Measurements from ENCODE around the gene NNAT. TPM values are rescaled to one million over a fixed set of nuclear protein-coding genes. Genes with fewer than 3 reads are reported as not detected.

Gene NNAT
- total RNA-seq, 1 donor from 2014 or later: 367 TPM

DNA sequence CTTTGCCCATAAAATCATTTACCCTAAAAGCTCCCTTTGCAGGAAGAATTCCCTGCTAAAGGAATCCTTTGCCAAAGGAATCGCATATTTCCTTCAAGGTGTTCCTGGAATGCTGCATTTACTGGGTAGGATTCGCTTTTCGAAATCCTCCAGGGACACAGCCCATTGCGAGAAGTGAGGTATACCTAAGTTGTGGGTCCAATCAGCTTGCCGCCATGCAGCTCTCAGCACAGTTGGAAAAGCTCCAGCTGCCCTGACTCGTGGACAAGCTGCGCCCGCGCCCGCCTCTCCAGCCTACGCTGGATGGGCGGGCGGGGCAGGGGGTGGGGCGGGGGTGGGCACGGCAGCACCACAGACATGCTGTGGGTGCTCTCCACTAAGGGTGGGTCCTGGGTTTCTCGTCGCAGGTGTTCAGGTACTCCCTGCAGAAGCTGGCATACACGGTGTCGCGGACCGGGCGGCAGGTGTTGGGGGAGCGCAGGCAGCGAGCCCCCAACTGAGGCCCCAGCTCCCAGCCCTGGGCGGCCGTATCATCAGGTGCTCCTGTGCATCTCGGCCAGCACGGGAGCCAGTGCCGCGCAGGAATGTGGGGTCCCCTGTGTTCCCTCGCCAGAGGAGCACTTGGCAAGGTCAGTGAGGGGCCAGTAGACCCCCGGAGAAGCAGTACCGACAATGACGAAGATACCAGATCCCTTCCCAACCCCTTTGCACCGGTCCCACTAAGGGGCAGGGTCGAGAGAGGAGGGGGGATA, 1.4 kb downstream of the NNAT start:
- DNase-seq (ENCODE audit: low spot score in 2 of 2) (no peak), FAIRE-seq (no peak)

DNA sequence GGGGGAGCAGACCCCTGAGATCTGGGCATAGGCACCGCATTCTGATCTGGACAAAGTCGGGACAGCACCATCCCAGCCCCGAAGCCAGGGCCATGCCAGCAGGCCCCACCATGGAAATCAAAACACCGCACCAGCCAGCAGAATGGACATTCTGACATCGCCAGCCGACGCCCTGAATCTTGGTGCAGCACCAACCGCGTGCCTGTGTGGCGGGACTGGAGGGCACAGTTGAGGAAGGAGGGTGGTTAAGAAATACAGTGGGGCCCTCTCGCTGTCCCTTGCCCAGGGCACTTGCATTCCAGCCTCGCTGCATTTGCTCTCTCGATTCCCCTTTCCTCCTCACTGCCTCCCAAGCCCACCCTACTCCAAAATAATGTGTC, 2.0 kb downstream of the NNAT start:
- FAIRE-seq (no peak), DNase-seq (ENCODE audit: low spot score in 2 of 2) (no peak)

DNA sequence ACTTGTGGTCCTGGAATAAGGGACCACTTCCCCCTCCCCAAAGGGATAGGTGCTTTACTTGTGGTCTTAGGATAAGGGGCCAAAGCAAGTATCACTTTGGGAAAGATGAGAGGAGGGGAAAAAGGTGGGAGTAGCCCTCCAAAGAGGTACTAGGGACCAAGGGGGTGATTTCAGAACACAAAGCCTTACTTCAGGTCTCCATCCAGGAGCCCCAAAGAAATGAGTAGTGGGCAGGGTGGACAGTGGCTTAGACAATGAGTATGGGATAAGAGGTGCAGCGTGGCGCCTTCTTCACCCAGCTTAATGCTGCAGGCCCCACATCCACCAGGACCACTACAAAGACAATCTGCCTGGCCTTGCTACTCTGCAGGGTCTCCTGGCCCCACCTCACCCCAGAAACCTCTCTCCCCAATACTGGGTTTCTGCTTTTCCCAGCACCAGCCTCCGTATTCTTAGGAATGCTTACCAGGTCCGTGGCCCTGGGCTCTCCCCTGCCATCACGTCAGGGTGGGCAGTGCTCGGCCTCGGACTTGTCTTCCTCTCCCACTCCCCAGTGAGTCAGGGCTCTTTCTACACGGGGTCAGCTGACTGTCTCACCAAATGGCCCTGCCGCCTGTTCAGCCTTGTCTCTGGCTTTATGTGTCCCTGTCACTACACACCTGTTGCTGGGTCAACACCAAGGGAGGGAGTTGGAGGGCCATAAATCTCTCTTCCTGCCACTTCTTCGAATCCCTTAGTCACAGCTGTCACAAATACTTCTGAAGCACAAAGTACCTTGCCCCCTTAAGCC, 3.1 kb downstream of the NNAT start:
- no peak for DNase-seq (ENCODE audit: low spot score in 2 of 2)
- no peak for FAIRE-seq

- DNase-seq (ENCODE audit: low spot score in 2 of 2) (no peak), FAIRE-seq (no peak)
Measured at GRCh38 chr20:37524859-37525708, 4.0 kb downstream of the NNAT start.

DNA sequence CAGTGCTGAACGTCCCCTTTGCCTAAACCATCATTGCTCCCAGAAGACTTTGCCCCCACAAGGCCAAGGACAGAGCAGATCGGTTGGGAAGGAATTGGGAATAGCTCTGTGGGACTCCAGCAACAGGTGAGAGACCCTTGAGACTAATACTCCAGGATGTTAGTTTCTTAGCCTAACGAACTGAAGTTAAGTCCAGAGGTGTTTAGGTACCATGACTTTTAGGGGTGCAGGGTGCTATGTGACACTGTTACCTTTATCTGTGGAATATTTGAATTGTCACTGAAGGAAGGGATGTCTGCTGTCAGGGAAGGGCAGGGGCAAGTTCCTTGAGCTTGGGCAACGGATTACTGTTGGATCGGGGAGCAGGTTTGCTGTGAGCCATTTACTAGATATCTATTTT, 4.8 kb downstream of the NNAT start:
- FAIRE-seq (no peak), DNase-seq (ENCODE audit: low spot score in 2 of 2) (no peak)

GRCh38 chr20:37526238-37526838, 5.3 kb downstream of the NNAT start:
- FAIRE-seq: no peak
- peak in 1 of 2 donors; percentile 44 for DNase-seq (ENCODE audit: low spot score in 2 of 2)

GRCh38 chr20:37526839-37527637, 6.0 kb downstream of the NNAT start:
- DNase-seq (ENCODE audit: low spot score in 2 of 2) (peak in 1 of 2 donors; percentile 46), FAIRE-seq (no peak)

GRCh38 chr20:37527638-37528445, 6.8 kb downstream of the NNAT start, which contains the start of gene BLCAP:
Gene BLCAP, minus strand, starts transcription at chr20:37527876. Its CDS starts 8,702 bp downstream, at chr20:37519174.
- FAIRE-seq: no peak
- peak; percentile 92 to 94 for DNase-seq (ENCODE audit: low spot score in 2 of 2)

DNA sequence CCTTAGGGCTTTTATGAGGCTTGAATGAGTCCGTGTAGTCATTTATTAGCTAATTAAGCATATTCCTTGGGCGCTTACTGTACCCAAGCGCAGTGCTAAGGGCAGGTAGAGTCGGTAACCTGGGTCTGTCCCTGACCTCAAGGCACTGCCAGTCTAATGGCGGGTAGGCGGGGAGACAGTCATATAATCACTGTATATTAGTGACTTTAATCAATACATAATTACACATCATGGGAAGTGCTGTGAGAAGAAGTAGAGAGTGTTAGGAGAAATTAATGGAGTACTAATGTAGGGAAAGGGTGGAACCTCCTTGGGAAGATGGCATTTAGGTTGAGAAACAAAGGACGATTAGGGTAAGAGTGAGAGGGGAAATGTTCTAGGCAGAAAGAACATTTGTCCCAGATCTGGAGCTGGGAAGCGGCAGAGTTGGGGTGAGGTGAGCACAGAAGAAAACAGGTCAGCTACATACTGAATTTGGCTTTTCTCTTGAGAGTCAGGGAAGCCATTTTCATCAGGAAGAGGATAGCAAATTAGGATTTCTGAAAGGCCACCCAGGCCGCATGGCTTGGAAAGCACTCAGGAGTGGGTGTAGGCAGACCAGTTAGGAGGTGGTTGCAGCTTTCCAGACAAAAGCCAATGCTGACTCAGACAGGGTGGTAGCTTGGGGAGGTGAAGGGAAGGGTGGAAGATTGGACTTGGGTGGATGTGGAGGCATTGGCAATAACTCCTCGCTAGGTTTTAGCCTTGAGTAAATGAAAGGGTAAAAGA, 7.6 kb downstream of the NNAT start:
- FAIRE-seq (no peak), DNase-seq (ENCODE audit: low spot score in 2 of 2) (no peak)

- no peak for FAIRE-seq
- no peak for DNase-seq (ENCODE audit: low spot score in 2 of 2)
Measured at GRCh38 chr20:37529214-37529967, 8.3 kb downstream of the NNAT start.

GRCh38 chr20:37529968-37530600, 9.0 kb downstream of the NNAT start:
- DNase-seq (ENCODE audit: low spot score in 2 of 2) (no peak), FAIRE-seq (no peak)

DNA sequence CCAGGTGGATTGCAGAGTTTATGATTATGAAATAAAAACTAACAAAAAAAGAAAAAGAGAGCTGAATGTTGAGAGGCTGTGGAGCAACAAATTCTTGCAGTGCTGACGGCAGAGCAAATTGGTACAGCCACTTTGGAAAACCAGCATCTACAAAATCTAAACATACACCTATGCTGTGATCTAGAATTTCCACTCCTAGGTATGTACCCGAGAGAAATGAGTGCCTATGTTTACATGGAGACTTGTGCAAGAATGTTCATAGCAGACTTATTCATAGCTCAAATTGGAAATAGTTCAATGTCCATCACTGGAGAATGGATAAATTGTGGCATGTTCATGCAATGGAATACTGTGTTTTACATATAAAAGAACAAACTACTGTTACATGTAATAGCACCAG, 9.6 kb downstream of the NNAT start:
- no peak for FAIRE-seq
- no peak for DNase-seq (ENCODE audit: low spot score in 2 of 2)

DNA sequence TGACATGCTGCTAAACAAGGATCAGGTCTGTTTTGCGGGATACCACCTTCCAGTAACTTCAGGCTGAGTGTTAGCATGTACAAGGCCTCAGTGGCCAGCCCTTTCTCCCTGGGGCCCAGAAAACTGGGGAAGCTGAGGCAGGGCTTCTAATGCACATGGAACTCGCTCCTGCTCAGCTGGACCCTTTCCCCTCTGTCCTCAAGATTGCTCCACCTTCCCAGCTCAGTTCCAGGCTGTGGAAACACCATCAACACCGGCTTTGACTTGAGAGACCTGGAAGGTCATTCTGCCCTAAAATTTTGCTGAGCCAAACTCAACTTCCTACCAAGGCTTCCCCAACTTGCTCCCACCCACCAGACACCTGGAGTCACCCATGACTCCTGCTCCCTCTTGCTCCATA, 10.8 kb downstream of the NNAT start:
- DNase-seq (ENCODE audit: low spot score in 2 of 2) (no peak), FAIRE-seq (no peak)

DNA sequence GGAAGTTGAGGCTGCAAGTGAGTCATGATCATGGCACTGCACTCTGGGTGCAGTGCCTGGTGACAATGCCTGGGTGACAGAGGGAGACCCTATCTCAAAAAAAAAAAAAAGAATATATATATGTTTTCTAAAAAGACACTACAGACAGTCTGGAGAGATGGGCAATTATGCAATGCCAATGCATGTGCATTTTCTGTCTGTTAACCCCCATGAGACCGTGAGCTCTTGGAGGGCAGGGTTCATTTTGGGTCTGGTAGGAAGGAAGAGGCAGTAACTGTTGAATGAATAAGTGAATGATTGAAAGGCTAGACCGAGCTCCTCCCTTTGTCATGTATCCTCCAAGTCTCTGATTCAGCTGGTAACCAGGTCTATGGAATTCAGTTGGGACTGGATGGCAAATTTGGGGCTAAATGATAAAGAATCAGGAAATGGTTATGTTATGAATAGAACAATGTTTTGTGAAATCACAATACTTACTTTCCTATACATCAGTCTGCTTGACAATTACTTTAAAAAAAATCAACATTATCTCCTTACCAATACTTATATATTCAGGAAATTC, 12.2 kb downstream of the NNAT start:
- DNase-seq (ENCODE audit: low spot score in 2 of 2) (no peak), FAIRE-seq (no peak)

DNA sequence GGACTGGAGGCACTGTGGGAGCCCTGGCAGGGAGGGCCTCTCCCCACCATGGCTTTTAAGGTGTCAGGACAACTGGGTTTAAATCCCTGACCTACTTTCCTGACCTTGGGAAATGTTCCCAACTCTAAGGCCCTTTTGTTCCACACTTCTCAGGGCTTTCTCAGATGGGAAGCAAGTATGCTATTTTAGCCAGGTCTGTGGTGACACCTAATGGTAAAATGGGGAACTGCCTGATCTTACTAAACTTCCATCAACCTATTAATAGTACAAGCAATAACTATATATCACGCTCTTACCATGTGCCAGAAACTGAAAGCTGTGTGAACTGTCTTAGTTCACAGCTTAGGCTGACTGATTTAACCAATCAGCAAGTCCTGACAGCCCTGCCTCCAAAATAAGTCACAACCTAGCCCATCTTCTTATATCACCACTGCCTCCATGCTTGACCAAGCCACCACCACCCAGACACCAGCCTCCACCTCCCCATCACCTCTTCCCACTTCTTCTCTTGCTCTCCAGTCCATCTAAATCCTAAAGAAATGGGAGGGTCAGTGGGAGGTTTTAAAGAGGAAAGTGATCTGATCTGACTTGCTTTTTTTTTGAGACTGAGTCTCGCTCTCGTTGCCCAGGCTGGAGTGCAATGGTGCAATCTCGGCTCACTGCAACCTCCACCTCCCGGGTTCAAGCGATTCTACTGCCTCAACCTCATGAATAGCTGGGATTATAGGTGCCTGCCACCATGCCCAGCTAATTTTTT, 13.5 kb downstream of the NNAT start:
- DNase-seq (ENCODE audit: low spot score in 2 of 2) (peak in 1 of 2 donors; percentile 43), FAIRE-seq (peak; percentile 34)

Measured in frontal cortex (tissue), 4 donors.